NCI-H526 treated with DMSO at 0.1 percent for 48 hours (cell line): ENCODE data around the gene FIZ1.
"Not testable (repeated sequence)": the region's sequence is repeated elsewhere in the genome, so short reads cannot be mapped to it uniquely, and the experiment has no call there.

Experiments used
- DNase-seq: peaks from one replicate; lab custom pipeline; 2025; lab: John Stamatoyannopoulos, UW

Gene FIZ1

GRCh38 chr19:55594996-55595545 is 4.2 kb downstream of the FIZ1 start:
- DNase-seq = no peak

DNA sequence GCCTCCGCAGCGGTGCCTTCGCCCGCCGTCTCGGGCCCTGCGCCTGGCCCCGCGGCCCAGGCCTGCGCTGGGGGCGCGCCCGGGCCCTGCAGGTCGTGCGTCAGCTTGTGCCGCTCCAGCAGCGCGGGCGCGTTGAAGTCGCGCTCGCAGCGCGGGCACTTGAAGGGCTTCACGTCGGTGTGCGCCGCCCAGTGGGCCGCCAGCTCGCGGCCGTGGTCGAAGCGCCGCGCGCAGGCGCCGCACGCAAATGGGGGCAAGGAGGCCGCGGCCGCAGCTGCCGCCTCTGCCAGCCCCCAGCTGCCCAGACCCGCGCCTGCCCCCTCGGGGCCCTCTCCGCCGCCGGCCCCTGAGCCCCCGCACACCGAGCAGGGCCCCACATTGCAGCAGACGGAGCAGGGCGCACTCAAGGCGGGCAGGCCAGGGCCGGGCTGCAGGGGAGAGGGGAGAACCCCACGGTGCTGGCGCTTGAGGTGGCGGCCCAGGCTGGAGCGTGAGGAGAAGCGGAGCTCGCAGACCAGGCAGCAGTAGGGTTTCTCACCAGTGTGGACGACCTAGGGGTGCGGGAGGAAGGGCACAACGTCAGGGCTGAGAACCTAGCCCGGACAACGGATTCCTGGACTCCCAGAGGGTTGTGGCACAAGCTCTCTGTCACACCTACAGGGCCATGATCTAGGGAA is 6.1 kb downstream of the FIZ1 start:
- no peak for DNase-seq

- no peak for DNase-seq
Measured at GRCh38 chr19:55592391-55593090, 6.8 kb downstream of the FIZ1 start.

DNA sequence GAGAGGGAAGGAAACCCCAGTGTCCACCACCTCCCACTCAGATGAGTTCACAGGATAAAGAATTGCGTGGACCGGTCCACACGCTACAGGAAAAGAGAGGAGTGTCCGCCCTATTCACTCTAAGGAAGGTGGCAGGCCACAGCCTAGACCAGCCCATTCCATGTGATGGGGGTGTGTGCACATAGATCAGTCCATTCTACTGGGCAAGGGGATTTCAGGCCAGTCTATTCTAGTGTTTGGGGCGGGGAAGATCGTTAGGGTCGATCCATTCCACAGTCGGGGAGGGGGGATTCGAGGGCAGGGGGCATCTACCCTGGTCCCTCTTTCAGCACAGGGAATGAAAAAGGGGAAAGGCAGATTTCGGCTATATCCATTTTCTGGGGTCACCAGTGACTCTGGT is 7.8 kb downstream of the FIZ1 start:
- DNase-seq = no peak

DNA sequence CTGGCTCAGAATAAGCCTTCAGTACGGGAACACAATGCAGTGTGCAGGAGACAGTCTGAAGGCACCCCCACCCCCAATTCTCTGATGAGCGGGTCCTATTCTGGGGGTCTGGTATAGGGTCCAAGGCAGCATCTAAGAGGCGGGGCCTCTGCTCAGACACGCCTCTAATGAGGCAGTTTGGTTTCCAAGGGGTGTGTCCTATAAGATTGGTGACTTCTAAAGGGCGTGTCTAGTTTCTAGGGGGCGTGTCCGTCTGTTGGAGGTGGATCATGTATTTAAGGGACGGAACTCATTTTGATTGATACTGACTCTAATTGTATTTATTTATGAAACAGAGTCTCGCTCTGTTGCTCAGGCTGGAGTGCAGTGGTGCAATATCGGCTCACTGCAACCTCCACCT is 8.7 kb downstream of the FIZ1 start:
- no peak for DNase-seq

DNA sequence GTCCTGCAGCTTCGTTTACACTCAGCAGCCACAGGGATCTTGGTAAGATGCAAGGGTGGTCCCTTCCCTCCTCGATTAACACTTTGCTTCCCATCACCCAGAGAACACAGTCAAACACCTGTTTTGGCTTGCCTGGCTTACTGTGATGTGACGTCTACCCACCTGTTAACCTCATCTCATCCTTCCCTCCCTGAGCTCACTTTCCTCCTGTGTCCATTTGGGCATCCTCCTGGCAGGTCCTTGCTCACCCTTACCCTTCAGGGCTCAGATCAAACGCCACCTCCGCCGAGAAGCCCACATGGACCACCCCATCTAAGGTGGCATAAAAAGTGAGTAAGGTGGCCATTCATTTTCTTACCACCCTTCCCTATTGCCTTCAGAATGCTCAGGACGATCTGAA is 9.2 kb downstream of the FIZ1 start:
- DNase-seq = no peak

GRCh38 chr19:55588738-55589137 is 10.6 kb downstream of the FIZ1 start:
- DNase-seq = no peak

DNA sequence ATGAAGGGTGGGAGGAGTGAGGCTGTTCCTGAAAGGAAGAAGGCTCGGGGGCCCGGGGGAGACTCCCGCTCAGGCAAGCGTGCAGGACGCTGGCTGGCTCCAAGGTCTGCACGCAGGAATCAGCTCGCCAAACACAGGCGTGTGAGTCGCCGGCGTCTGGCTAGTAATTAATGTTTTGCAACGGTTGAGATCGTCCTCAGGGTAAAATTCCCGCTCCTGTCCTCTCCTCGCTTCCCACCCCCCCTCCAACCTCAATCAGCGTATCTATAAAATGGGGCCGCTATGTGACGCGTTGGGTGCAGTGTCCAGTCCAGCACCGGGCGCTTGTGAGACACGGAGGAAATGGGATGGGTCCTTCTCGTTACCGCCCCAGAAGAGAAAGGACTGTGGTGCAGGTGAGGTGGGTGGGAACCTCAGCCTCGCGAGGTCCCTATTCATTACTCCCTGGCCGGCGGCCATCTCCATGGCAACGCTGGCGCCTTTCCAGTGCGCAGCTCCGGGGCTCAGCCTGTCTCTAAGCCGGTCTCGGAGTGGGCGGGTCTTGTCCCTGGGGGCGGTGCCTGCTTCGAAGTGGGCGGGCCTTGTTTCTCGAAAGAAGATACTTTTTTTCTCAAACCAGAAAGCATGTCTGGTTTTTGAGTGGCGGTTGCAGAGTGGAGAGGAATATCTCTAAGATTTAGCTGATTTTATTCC is 12.2 kb downstream of the FIZ1 start:
- DNase-seq = peak; percentile 93

DNA sequence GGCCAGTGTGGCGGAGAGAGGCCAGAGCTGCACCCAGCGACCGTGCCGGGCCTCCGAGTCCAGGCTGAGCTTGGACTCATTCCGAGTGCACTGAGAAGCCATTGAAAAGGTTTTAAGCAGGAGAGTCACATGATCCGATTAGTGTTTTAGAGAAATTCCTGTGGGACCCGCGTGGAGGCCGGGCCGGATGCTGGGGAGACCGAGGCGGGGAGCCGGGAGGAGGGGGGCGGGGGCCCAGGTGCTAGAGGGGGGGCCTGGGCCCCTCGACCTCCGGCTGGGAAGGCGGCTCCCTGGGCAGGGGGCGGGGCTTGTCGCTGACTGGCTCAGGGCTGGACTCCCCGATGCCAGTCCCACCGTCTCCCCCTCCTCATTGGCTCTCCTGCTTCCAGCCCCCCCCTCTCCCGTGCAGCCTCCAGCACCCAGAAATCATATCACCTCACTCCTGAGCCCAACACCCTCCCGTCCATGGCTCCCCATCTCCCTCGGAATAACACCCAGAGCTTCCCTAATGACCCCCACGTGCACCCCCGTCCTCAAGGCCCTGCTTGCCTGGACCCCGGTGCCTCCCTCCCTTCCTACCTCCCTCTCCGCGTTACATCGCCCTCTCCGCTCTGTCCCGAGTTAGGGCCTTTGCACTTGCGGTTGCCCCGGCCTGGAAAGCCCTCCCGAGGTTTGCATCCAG is 13.5 kb downstream of the FIZ1 start:
- DNase-seq = peak; percentile 68

DNA sequence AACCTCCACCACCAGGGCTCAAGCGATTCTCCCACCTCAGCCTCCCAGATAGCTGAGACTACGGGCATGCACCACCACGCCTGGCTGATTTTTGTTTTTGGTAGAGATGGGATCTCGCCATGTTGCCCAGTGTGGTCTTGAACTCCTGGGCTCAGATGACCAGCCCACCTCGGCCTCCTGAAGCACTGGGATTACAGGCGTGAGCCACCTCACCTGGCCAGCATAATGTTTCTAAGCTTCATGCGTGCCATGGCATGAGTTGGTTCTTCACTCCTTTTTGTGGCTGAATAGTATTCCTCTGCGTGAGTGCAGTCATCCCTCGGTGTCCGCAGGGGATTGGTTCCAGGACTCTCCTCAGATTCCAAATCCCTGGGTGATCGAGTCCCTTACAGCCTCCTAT is 14.4 kb downstream of the FIZ1 start:
- DNase-seq = no peak

- DNase-seq = not testable (repeated sequence)
Measured at GRCh38 chr19:55583897-55584296, 15.4 kb downstream of the FIZ1 start.

DNA sequence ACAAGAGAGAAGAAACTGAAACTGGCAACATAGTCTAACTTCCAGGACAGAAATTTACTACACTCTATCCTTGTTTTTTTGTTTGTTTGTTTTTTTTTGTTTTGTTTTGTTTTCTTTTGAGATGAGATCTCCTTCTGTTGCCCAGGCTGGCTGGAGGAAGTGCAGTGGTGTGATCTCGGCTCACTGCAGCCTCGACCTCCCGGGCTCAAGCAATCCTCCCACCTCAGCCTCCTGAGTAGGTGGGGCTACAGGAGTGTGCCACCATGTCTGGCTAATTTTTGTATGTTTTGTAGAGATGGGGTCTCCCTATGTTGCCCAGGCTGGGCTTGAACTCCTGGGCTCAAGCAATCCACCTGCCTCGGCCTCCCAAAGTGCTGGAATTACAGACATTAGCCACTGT is 17.0 kb downstream of the FIZ1 start:
- DNase-seq = not testable (repeated sequence)

- no peak for DNase-seq
Measured at GRCh38 chr19:55581823-55582223, 17.5 kb downstream of the FIZ1 start.

DNA sequence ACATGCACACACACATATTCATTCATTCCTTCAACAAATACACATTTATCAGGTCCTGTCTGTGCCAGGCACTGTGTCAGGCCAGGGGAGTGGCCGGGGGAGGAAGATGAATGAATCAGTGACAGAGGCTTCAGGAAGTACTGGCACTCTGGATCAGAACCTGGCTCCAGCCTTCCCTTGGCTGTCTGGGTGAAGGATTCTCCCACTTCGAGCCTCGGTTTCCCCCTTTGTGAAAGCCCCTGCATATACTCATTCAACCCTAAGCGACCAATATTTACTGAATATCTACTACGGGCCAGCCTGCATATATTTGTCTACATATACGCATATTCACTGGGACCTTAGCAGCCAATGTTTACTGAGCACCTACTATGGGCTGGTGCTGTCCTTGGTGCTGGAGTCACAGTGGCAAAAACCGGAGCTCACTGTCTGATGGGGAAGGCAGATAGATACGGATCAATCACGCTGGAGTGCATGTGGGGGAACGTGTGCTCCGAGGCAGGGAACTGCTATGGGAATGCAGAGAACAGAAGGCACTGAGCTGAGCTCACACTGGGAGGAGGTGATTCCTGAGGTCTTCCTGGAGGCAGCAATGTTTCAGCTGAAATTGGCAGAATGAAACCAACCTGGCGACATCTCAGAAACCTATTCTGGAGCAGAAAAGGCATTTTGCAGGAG is 18.0 kb downstream of the FIZ1 start:
- DNase-seq = no peak

DNA sequence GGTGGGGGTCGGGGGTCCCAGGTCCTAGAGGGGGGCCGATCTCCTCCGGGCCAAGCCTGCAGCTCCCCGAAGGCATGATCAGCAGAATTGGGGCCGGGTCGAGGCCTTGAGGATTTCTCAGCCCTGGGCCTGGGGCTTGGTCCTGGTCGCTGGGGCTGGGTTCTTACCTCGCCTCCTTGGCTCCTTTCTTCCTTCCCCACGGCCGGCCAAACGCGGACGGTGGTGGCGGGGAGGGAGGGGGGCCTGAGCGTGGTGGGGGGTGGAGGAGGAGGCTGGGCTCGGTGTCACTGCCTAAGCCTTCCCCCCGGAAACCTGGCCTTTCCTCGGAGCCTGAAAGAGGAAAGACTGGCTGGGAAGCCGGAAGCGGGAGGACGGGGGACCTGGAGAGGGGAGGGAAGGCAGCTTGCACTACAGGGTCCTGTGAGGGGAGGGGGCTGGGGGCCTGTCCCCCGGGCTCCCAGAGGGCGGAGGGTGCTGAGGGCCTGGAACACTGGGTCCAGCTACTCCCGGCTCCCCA is 18.6 kb downstream of the FIZ1 start, which contains the start of gene ZNF579:
Gene ZNF579, minus strand, starts transcription at position 221 of the 517 bp plus-strand sequence. CDS start 1,209 bp downstream, outside the sequence.
- peak; percentile 83 for DNase-seq

DNA sequence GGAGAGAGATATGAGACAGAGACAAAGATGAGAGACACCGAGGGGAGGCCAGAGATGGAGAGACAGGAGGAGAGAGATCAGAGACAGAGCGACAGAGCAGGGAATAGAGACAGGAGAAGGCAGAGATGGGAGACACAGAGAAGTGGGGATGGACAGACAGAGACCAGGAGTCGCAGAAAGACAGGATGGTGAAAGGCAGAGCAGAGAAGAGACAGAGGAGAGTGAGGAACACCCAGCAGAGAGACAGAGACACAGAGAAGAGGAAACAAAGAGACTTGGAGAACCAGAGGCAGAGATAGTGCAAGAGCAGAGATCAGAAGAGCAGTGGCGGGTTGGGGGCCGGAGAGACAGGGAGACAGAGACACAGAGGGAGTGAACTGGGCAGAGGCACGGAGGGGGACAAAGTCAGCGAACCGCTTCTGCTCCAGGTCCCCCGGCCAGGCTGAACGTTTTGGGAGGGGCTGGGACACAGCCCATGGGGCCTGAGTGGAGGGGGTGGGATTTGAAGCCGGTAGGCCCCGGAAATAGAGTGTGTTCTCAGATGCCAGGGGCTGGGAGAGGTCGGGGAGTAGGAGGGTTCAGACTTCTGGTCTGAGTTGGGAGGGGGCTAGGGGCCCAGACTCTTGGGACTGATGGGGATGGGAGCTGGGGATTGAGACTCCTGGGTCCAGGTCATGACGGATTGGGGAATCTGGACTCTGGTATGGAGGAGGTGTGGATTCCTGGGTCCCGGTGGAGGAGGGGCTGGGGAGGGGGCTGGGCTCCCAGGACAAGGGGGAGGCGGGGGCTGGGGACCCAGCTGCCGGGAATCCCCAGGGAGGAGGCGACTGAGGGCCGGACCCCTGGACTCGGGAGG is 19.3 kb downstream of the FIZ1 start:
- DNase-seq = no peak

DNA sequence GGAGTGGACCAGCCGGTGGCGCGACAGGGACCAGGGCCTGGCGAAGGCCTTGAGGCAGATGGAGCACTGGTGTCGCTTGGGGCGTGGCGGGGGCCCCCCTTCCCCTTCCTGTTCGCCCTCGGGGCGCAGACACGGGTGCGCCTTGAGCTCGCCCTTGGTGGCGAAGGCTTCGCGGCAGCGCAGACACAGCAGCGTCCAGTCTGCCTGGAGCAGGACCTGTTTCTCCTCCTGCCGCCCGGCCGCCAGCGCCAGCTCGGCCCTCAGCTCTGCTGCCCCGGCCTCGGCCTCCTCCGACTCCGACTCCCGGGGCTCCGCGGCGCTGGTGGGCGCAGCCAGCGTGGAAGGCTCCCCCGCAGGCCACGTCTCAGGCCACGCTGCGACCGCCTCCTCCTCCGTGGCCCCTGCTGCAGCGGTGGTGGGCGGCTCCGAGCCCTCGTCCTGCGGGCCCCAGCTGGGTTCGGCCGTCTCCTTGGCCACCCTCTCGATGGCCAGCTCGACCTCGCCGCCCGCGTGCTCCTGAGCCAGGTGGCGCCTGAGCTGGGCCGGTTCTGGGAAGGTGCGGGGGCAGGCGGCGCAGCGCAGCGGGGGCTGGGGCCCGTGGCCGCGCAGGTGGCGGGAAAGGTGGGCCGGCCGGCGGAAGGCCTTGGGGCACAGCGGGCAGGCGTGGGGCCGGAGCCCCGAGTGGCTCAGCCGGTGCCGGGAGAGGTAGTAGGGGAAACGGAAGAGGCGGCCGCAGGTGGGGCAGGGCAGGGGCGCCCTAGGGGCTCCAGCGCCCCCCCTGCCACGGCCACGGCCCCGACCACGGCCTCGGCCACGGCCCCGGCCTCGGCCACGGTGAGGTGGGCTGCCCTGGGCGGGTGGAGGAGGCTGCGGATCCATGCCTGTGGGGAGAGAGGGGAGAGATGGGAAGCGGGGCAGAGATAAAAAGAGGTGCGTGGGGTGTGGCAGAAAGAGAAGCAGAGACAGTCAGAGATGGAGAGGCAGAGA is 20.3 kb downstream of the FIZ1 start:
- DNase-seq = no peak

DNA sequence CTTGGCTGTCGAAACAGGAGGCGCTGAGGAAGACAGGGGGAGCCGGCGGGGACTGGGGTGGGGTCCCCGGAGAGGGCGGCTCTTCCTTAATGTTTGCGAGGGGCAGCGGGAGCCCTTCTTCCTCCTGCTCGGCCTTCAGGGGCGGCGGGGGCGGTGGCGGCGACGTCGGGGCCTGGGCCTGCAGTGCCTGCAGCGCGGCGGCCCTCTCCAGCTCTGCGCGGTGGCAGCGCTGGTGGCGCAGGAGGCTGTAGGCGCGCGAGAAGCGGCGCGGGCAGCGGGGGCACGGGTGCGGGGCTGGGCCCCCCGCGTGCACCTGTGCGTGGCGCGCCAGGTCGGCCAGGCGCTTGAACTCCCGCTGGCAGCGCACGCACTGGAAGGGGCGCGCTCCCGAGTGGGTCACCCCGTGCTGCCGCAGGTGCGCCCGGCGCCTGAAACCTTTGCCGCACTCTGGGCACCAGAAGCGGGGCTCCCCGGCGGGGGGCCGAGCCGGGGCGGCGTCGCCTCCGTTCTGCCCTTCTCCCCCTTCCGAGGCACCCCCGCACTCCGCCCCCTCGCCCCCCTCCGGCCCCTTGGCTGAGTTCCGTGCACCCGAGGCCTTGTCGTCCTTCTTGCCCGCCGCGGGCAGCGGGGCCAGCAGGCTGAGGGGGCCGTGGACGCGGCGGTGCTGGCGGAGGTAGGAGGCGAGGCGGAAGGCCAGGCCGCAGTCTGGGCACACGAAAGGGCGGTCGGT is 21.1 kb downstream of the FIZ1 start:
- DNase-seq = no peak
